HEK293T (cell line): Measurements from ENCODE around the gene SARM1.

Experiments
- BHLHE40 ChIP-seq: fragments of 450-650 bp; IDR thresholded peaks from 2 replicates; pipeline ENCODE4 v1.6.1; 2016; ENCODE audit warnings: mild to moderate bottlenecking, moderate library complexity, borderline replicate concordance
- CTBP1 ChIP-seq: fragments of 450-650 bp; IDR thresholded peaks from 2 replicates; pipeline ENCODE4 v1.6.1; 2016; ENCODE audit warnings: borderline replicate concordance
- ELF4 ChIP-seq: fragments of 450-650 bp; IDR thresholded peaks from 2 replicates; pipeline ENCODE4 v1.6.1; 2017; ENCODE audit warnings: antibody characterized with exemption
- FOXA1 ChIP-seq: fragments of 450-650 bp; IDR thresholded peaks from 2 replicates; pipeline ENCODE4 v1.6.1; 2016; ENCODE audit warnings: mild to moderate bottlenecking
- FOXM1 ChIP-seq: fragments of 450-650 bp; IDR thresholded peaks from 2 replicates; pipeline ENCODE4 v1.6.1; 2017; ENCODE audit warnings: mild to moderate bottlenecking, borderline replicate concordance
- HDGF ChIP-seq: fragments of 450-650 bp; IDR thresholded peaks from 2 replicates; pipeline ENCODE4 v1.6.1; 2017; ENCODE audit warnings: antibody characterized with exemption, borderline replicate concordance
- LEF1 ChIP-seq: fragments of 450-650 bp; IDR thresholded peaks from 2 replicates; pipeline ENCODE4 v1.6.1; 2017; ENCODE audit warnings: mild to moderate bottlenecking, borderline replicate concordance
- NFRKB ChIP-seq: fragments of 450-650 bp; IDR thresholded peaks from 2 replicates; pipeline ENCODE4 v1.6.1; 2016; ENCODE audit warnings: mild to moderate bottlenecking, moderate library complexity
- SP1 ChIP-seq: fragments of 450-650 bp; IDR thresholded peaks from 2 replicates; pipeline ENCODE4 v1.6.1; 2017
- ZNF384 ChIP-seq: fragments of 450-650 bp; IDR thresholded peaks from 2 replicates; pipeline ENCODE4 v1.6.1; 2016

GRCh38 chr17:28346199-28346580 lies 25.3 kb upstream of the SARM1 start:
- no peak for TF ChIP-seq FOXM1
- TF ChIP-seq ELF4: no peak
- no peak for TF ChIP-seq HDGF
- TF ChIP-seq NFRKB: no peak
- no peak for TF ChIP-seq LEF1
- no peak for TF ChIP-seq BHLHE40
- TF ChIP-seq FOXA1: no peak
- no peak for TF ChIP-seq ZNF384
- no peak for TF ChIP-seq CTBP1
- TF ChIP-seq SP1: no peak
